HepG2 (cell line): Measurements from ENCODE around the gene PRSS53. TPM values are rescaled to one million over a fixed set of nuclear protein-coding genes. Genes with fewer than 3 reads are reported as not detected.

ENCODE experiments used
- CENPX ChIP-seq: sonication (generic); formaldehyde crosslinking; IDR thresholded peaks from 2 replicates; pipeline ENCODE4 v1.9.0; 2021; ENCODE audit warnings: mild to moderate bottlenecking, missing genetic modification reagents, moderate library complexity
- DNMT3B ChIP-seq: conservative IDR thresholded peaks from 2 replicates; pipeline ENCODE4 v1.6.1; 2016; ENCODE audit warnings: missing biosample characterization, control low read depth
- GLMP ChIP-seq: sonication (generic); formaldehyde crosslinking; IDR thresholded peaks from 2 replicates; pipeline ENCODE4 v1.9.0; 2021; ENCODE audit warnings: missing genetic modification reagents, mild to moderate bottlenecking, borderline replicate concordance
- KDM5A ChIP-seq: fragments of 200-600 bp; sonication (generic); IDR thresholded peaks from 2 replicates; pipeline ENCODE4 v1.7.0; 2018; ENCODE audit warnings: antibody characterized with exemption, mild to moderate bottlenecking, low read length, borderline replicate concordance
- MLXIP ChIP-seq: sonication (generic); formaldehyde crosslinking; IDR thresholded peaks from 2 replicates; pipeline ENCODE4 v1.9.0; 2021; ENCODE audit warnings: missing genetic modification reagents, borderline replicate concordance
- NCOA1 ChIP-seq: sonication (generic); formaldehyde crosslinking; IDR thresholded peaks from 2 replicates; pipeline ENCODE4 v1.9.0; 2021; ENCODE audit warnings: missing genetic modification reagents
- NFATC3 ChIP-seq: sonication (generic); formaldehyde crosslinking; IDR thresholded peaks from 2 replicates; pipeline ENCODE4 v1.5.1; 2020; ENCODE audit warnings: mild to moderate bottlenecking, missing genetic modification reagents
- NR3C1 ChIP-seq: sonication (generic); formaldehyde crosslinking; IDR thresholded peaks from 2 replicates; pipeline ENCODE4 v1.4.0; 2020; ENCODE audit warnings: missing genetic modification reagents
- PAF1 ChIP-seq: IDR thresholded peaks from 2 replicates; pipeline ENCODE4 v1.6.1; 2016; ENCODE audit warnings: missing genetic modification reagents, missing compliant biosample characterization
- RFX5 ChIP-seq: IDR thresholded peaks from 2 replicates; pipeline ENCODE4 v1.6.1; 2011; ENCODE audit warnings: low read depth, low read length, improper control_type of control experiment
- SMARCC2 ChIP-seq: fragments of 450-650 bp; IDR thresholded peaks from 2 replicates; pipeline ENCODE4 v1.6.1; 2017; ENCODE audit warnings: antibody characterized with exemption, mild to moderate bottlenecking
- ZHX2 ChIP-seq, 2 experiments: sonication (generic) in 1 of 2; formaldehyde crosslinking in 1 of 2; IDR thresholded peaks; 2 replicates each; pipeline versions ENCODE4 v1.6.1 to v1.9.0; 2014 to 2022; ENCODE audit warnings: antibody characterized with exemption in 1 of 2, borderline replicate concordance in 1 of 2, inconsistent platforms in 1 of 2, low read depth in 1 of 2, missing genetic modification reagents in 1 of 2
- ZNF121 ChIP-seq: sonication (generic); formaldehyde crosslinking; IDR thresholded peaks from 2 replicates; pipeline ENCODE4 v1.5.0; 2020; ENCODE audit warnings: mild to moderate bottlenecking, missing genetic modification reagents
- ZNF253 ChIP-seq: sonication (generic); formaldehyde crosslinking; IDR thresholded peaks from 2 replicates; pipeline ENCODE4 v1.8.0; 2022; ENCODE audit warnings: mild to moderate bottlenecking, missing genetic modification reagents, borderline replicate concordance
- ZNF549 ChIP-seq: sonication (generic); formaldehyde crosslinking; IDR thresholded peaks from 2 replicates; pipeline ENCODE4 v1.5.0; 2020; ENCODE audit warnings: missing genetic modification reagents
- ZNF569 ChIP-seq: sonication (generic); formaldehyde crosslinking; IDR thresholded peaks from 2 replicates; pipeline ENCODE4 v1.5.0; 2020; ENCODE audit warnings: mild to moderate bottlenecking, missing genetic modification reagents, moderate library complexity, borderline replicate concordance
- ZNF670 ChIP-seq: sonication (generic); formaldehyde crosslinking; IDR thresholded peaks from 2 replicates; pipeline ENCODE4 v1.8.0; 2022; ENCODE audit warnings: mild to moderate bottlenecking, missing genetic modification reagents, borderline replicate concordance
- polyA plus RNA-seq, 8 experiments: library from polyadenylated mRNA; depleted of rRNA in 3 of 8; stranded (reverse) in 7 of 8; unstranded in 1 of 8; fragments of >200 nt; fragmentation: Illumina TruSeq in 4 of 8; extraction: Trizol in 4 of 8; gene quantifications; 2 replicates each; pipeline versions ENCODE4 v1.2.1 to v1.2.3, GENCODE V29; 2011 to 2016; ENCODE audit warnings: low read depth in 4 of 8, missing spikeins in 1 of 8, mixed read lengths in 1 of 8; ENCODE audit not compliant: insufficient read depth in 1 of 8
- total RNA-seq, 5 experiments: library from RNA; depleted of rRNA; stranded (reverse); fragments of >200 nt; fragmentation: Illumina TruSeq; extraction: Trizol; gene quantifications; 2 replicates each; pipeline ENCODE4 v1.2.3, GENCODE V29; 2016; ENCODE audit warnings: low read depth in 1 of 5
- TF ChIP-seq, protein P1 (sequence below): sonication (generic); formaldehyde crosslinking; IDR thresholded peaks from 2 replicates; pipeline ENCODE4 v1.5.0; 2020; ENCODE audit warnings: missing genetic modification reagents

Gene PRSS53
- total and polyA plus RNA-seq, 2 of the 13 experiments (the other 11 are each of a cell fraction or from before 2014, with no cell fraction given) = 2.2 to 7.4 TPM

DNA sequence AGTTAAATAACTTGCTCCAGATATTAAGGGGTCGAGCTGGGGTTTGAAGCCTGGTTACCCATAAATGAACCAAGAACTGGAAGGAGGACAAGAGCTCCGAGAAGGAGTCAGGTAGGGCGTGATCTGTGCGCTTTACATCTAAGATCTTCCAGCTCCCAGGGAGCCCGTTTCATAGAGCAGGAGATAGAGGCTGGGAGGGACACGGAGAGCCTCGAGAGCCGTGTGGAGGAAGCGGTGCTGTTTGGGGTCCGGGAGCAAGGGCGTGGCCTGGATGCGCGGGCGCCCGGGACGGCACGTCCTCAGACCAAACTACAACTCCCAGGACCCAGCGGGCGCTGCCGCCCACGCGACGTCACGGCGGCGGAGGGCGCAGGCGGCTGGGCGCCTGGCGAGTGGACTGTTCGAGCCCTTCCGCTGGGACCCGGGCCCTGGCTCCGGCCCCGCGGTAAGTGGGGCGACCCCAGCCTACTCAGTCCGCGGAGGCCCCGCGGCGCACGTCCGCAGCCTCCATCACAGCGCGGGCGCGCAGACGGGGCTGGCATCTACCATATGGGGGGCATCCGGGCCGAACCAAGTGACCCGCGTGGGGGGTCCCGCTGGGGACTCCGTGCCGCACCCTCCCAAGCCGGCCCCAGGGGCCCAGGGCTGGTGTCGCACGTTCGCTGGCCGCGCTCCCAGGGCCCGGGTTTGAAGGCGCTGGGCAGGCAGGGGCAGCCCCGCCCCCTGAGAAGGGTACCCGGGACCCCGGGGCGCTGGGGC lies 19.5 kb upstream of the PRSS53 start, which contains the start of gene BCKDK (continued):
- no peak for TF ChIP-seq NR3C1 (CRISPR knock-in tag)
- no peak for TF ChIP-seq GLMP (CRISPR knock-in tag)
- TF ChIP-seq ZHX2 (IDR thresholded peaks at IDR 0.05; ENCODE audit: low read depth) = peak; percentile 96
- TF ChIP-seq ZHX2 (CRISPR knock-in tag; IDR thresholded peaks at IDR 0.05; ENCODE audit: borderline replicate concordance) = no peak; the same call in 1 of the 2 replicates
- TF ChIP-seq ZNF670 (CRISPR knock-in tag) = no peak; the same call in none of the 2 replicates
- TF ChIP-seq RFX5 = 0 out of 2 replicates have a peak, but pooled peaks have one; percentile 24
- TF ChIP-seq DNMT3B = no peak
- 0 out of 2 replicates have a peak, but pooled peaks have one; percentile 56 for TF ChIP-seq ZNF121 (CRISPR knock-in tag)
- TF ChIP-seq, protein P1, sequence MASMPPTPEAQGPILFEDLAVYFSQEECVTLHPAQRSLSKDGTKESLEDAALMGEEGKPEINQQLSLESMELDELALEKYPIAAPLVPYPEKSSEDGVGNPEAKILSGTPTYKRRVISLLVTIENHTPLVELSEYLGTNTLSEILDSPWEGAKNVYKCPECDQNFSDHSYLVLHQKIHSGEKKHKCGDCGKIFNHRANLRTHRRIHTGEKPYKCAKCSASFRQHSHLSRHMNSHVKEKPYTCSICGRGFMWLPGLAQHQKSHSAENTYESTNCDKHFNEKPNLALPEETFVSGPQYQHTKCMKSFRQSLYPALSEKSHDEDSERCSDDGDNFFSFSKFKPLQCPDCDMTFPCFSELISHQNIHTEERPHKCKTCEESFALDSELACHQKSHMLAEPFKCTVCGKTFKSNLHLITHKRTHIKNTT (CRISPR knock-in tag) = no peak
- peak; percentile 50; the same call in 1 of the 2 replicates for TF ChIP-seq KDM5A
- peak; percentile 74; the same call in 1 of the 2 replicates for TF ChIP-seq ZNF253 (CRISPR knock-in tag)
- TF ChIP-seq NCOA1 (CRISPR knock-in tag) = no peak
- TF ChIP-seq ZNF549 (CRISPR knock-in tag) = no peak
- no peak for TF ChIP-seq PAF1 (CRISPR knock-in tag)
- TF ChIP-seq CENPX (CRISPR knock-in tag) = no peak
- no peak for TF ChIP-seq MLXIP (CRISPR knock-in tag)
- no peak for TF ChIP-seq SMARCC2
- TF ChIP-seq ZNF569 (CRISPR knock-in tag) = no peak
- no peak for TF ChIP-seq NFATC3
